RWPE1 (cell line): ENCODE measurements around the gene CYTL1.
A peak's percentile ranks its signal among the peaks of the same experiment; 100 is the strongest.

Experiments
- CTCF ChIA-PET: fragments of 350-600 bp; sonication (Branson Sonifier 250); formaldehyde crosslinking; extraction: SDS; loops from one replicate; lab custom pipeline; 2021; lab: Yijun Ruan, JAX
- POLR2A ChIA-PET: fragments of 400-600 bp; formaldehyde crosslinking; extraction: SDS; loops from one replicate; lab custom pipeline; 2020; ENCODE audit warnings: antibody characterized with exemption; ENCODE audit not compliant: low non-redundant PET; lab: Yijun Ruan, JAX
- DNase-seq: peaks from one replicate; pipeline ENCODE4 v3.0.0; 2012; ENCODE audit warnings: low spot score
- H3K27ac ChIP-seq: fragments of 450-650 bp; 2 replicates; pipeline ENCODE4 v1.5.1; 2017
- TF ChIP-seq, protein P1 (sequence below): fragments of 450-650 bp; conservative IDR thresholded peaks from 2 replicates; pipeline ENCODE4 v1.5.1; 2017; ENCODE audit warnings: low read depth, mild to moderate bottlenecking

Gene CYTL1

DNA sequence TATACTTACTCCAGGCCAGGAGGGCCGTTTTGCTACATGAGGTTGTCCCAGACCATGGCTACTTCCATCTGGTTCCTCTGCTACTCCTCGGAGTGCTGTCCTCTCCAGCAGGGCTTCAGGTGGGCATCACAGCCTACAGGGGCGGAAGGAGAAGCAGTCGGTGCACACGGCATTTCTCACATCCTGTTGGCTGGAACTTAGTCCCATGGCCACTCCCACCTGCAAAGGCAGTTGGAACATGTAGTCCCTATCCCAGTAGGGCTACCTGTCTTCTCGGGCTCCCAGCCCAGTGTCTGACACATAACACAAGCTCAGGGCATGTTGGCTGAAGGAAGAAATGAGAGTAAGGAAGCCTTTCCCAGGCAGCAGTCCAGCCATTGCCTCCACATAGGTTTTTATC is 24.3 kb upstream of the CYTL1 start:
- H3K27ac ChIP-seq, result no peak overlapping the region; the same call in 1 of the 2 replicates
- TF ChIP-seq, protein P1, sequence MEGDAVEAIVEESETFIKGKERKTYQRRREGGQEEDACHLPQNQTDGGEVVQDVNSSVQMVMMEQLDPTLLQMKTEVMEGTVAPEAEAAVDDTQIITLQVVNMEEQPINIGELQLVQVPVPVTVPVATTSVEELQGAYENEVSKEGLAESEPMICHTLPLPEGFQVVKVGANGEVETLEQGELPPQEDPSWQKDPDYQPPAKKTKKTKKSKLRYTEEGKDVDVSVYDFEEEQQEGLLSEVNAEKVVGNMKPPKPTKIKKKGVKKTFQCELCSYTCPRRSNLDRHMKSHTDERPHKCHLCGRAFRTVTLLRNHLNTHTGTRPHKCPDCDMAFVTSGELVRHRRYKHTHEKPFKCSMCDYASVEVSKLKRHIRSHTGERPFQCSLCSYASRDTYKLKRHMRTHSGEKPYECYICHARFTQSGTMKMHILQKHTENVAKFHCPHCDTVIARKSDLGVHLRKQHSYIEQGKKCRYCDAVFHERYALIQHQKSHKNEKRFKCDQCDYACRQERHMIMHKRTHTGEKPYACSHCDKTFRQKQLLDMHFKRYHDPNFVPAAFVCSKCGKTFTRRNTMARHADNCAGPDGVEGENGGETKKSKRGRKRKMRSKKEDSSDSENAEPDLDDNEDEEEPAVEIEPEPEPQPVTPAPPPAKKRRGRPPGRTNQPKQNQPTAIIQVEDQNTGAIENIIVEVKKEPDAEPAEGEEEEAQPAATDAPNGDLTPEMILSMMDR, result no peak
- ChIA-PET CTCF (no interaction called here), POLR2A (no interaction called here)
- no peak for DNase-seq

DNA sequence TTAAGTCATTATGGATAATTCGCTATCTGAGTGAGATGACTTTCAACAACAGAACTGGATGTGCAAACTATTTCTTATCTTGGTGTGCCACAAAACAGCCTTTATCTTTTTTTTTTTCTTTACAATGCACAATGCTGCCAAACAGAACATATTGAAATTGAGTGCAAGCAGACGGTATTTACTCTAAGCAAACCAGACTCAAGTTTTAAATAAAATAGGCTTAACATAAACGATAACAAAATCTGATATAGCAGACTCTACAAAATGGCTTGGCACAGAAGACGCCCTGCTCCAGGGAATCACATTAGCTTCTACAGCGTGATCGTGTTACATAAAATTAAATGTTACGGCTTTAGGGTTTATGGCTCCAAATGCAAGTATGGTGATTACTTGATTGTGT is 22.4 kb upstream of the CYTL1 start:
- POLR2A ChIA-PET, result no interaction called here
- no peak overlapping the region for H3K27ac ChIP-seq
- TF ChIP-seq, protein P1, result no peak
- no peak for DNase-seq
- CTCF ChIA-PET, result no interaction called here

DNA sequence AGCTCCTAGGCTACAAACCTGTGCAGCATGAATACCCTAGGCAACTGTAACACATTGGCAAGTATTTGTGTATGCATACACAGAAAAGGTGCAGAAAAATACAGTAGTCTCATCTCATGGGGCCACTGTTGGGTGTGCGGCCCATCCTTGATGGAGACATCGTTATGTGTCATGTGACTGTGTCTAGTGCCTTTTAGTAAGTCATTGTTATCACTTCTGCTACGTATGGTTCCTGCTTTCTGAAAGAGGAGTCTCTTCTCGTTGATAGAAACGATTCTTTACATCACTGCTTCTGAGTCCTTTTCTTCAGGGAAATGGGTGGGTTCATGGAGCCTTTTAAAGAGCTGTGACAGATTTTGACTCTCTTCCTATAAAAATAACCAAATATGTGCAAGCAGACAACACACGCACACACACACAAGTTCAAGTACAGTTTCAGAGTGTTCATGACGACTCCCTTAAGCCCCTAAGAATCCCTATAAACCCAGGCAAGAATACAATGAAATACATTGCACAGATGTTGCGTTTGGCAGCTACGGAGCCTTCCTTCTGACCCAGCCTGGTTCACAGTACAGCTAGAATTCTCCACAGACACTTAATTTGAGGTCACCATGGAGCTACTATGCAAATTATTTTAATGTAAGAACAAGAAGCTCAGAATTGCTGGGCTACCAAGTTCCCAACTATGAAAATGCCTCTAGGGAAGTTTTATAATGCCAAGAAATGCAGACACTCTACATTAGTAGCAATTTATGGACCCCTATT is 21.8 kb upstream of the CYTL1 start:
- ChIA-PET CTCF (no interaction called here), POLR2A (no interaction called here)
- TF ChIP-seq, protein P1, result no peak
- DNase-seq, result no peak
- no peak overlapping the region for H3K27ac ChIP-seq

DNA sequence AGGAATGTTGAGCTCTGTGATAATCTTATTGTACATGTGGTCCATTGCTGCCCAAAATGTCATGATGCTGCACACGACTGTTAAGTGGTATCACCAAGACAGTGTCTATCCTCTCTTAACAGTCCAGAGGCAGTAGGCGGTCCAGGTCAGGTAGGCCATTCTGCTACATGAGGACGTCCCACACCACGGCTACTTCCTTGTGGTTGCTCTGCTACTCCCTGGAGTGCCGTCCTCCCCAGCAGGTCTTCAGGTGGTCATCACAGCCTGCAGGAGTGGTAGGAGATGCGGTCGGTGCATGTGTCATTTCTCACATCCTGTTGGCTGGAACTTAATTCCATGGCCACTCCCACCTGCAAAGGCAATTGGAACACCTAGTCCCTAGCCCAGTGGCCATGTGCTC is 20.5 kb upstream of the CYTL1 start:
- H3K27ac ChIP-seq, result no peak overlapping the region
- ChIA-PET CTCF (no interaction called here), POLR2A (no interaction called here)
- no peak for DNase-seq
- TF ChIP-seq, protein P1, result no peak

DNA sequence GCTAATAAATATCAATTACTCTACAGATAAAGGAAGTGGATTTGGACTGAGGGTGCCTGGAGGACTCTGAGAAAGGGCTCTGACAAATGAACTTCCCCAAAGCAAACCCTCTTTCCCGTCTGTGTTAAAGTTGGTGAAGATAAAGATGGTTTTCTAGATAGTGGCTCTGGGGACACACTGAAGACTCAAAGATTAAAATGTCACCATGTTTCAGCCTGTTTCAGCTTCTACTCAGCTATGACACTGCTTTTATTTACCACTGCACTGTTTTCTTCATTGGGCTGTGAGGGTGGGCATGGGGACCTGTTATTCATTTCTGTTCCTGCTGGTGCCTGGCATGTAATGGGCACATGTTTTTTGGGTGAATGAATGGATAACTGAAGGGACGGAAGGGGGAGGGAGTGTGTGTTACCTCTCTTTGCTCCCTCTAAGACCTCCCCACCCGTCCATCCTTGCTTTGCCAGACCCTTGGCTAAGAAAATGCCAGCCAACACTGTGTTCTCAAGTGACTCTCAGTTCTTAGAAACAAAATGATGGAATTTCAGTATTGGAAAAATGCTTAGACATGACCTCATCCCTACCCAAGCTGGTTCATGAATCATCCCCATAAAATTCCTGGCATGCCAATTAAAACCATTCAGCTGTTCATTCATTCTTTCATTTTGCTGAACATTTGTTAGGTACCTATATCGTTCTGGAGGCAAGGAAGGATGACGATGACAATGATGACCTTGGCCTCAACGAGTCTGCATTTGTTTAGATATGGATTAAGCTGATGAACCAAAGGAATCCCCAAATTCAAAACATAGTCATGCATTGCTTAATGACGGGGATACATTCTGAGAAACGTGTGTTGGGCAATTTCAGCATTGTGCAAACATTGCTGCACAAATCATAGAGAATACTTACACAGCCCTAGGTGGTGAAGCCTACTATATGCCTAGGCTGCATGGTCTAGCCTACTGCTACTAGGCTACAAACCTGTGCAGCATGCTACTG is 18.6 kb upstream of the CYTL1 start:
- no peak overlapping the region; the same call in 1 of the 2 replicates for H3K27ac ChIP-seq
- peak; percentile 75 for DNase-seq
- CTCF ChIA-PET, result no interaction called here
- POLR2A ChIA-PET, result no interaction called here
- TF ChIP-seq, protein P1, result no peak

DNA sequence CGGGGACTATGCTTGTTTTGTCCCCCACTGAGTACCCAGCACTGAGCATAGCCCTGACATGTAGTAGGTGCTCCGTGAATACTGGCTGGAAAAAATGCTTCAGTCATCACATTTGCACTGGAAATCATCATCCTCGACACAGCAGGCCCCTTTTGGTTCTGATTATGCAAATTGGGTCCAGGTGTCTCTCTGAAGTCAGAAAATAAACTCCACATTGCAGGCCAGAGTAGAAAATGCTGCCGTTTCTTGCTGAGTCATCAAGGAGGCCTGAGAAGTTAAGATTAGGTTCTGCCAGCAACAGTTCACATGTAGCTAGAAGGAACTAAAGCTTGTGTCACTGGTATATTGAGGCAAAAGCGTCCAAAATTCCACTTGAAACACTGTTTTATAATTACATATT is 17.0 kb upstream of the CYTL1 start:
- DNase-seq, result no peak
- CTCF ChIA-PET, result no interaction called here
- no peak overlapping the region for H3K27ac ChIP-seq
- POLR2A ChIA-PET, result no interaction called here
- TF ChIP-seq, protein P1, result no peak
